Panc1 (cell line): ENCODE data around the gene CFAP300. TPM values are rescaled to one million over a fixed set of nuclear protein-coding genes. Genes with fewer than 3 reads are reported as not detected.
A peak's percentile ranks its signal among the peaks of the same experiment; 100 is the strongest.

Experiments
- ATAC-seq: fragments of 200-7000 bp; cut with Tn5 transposase; 2 replicates; pipeline ENCODE4 v1.9.1; 2020; ENCODE audit warnings: mild to moderate bottlenecking, moderate library complexity
- Bru-seq: library from RNA; stranded (reverse); fragments of 400-500 nt; gene quantifications from one replicate; lab custom pipeline; 2021; lab: Mats Ljungman, UMichigan
- BruChase-seq, 2 experiments: library from RNA; stranded (reverse); fragments of 400-500 nt; gene quantifications; one replicate each; lab custom pipeline; 2021; lab: Mats Ljungman, UMichigan
- BruUV-seq: library from RNA; stranded (reverse); fragments of 400-500 nt; replicated peaks from 2 replicates; lab custom pipeline; 2021; lab: Mats Ljungman, UMichigan
- CTCF ChIA-PET: fragments of 300-600 bp; sonication (Branson Sonifier 250); formaldehyde crosslinking; loops from one replicate; lab custom pipeline; 2022; ENCODE audit warnings: antibody characterized with exemption; lab: Charles Lee
- POLR2A ChIA-PET: fragments of 300-600 bp; sonication (Branson Sonifier 250); formaldehyde crosslinking; loops from one replicate; lab custom pipeline; 2022; ENCODE audit warnings: antibody characterized with exemption; lab: Charles Lee
- DNase-seq: peaks from one replicate; pipeline ENCODE4 v3.0.0-alpha.2; 2010; ENCODE audit warnings: low read depth, low spot score
- H3K27ac ChIP-seq: 2 replicates; pipeline ENCODE4 v1.5.1; 2011; ENCODE audit warnings: mild to moderate bottlenecking, low read length, inconsistent platforms
- H3K27me3 ChIP-seq: fragments of 200-500 bp; sonication (Bioruptor generic); 2 replicates; pipeline ENCODE4 v1.6.0; 2014; ENCODE audit warnings: low read length, inconsistent platforms; ENCODE audit not compliant: control insufficient read depth, insufficient read depth
- H3K36me3 ChIP-seq: fragments of 200-500 bp; sonication (Bioruptor generic); 2 replicates; pipeline ENCODE4 v1.5.1; 2014; ENCODE audit warnings: inconsistent platforms, mild to moderate bottlenecking, low read length, moderate library complexity; ENCODE audit not compliant: control insufficient read depth, insufficient read depth
- H3K4me1 ChIP-seq: 2 replicates; pipeline ENCODE4 v1.5.1; 2011; ENCODE audit warnings: inconsistent platforms, mild to moderate bottlenecking, low read length, moderate library complexity; ENCODE audit not compliant: control insufficient read depth, insufficient read depth
- H3K4me3 ChIP-seq, 2 experiments: 2 replicates each; pipeline ENCODE4 v1.5.1; 2011 to 2012; ENCODE audit warnings: low read depth in 2 of 2, low read length in 2 of 2, mild to moderate bottlenecking in 2 of 2, inconsistent platforms in 1 of 2, moderate library complexity in 1 of 2
- H3K9me3 ChIP-seq: fragments of 200-500 bp; sonication (Bioruptor generic); 2 replicates; pipeline ENCODE4 v1.5.1; 2014; ENCODE audit warnings: low read depth, mild to moderate bottlenecking, inconsistent platforms, low read length, moderate library complexity; ENCODE audit not compliant: control insufficient read depth, insufficient read depth
- CTCF ChIP-seq: fragments of 450-650 bp; IDR thresholded peaks from 2 replicates; pipeline ENCODE4 v1.5.1; 2017; ENCODE audit warnings: mild to moderate bottlenecking
- POLR2AphosphoS5 ChIP-seq: IDR thresholded peaks from 2 replicates; pipeline ENCODE4 v1.6.1; 2012; ENCODE audit warnings: mild to moderate bottlenecking, low read depth, low read length, moderate library complexity
- REST ChIP-seq, 2 experiments: IDR thresholded peaks; 2 replicates each; pipeline ENCODE4 v1.6.1; 2011 to 2012; ENCODE audit warnings: low read depth in 2 of 2, control low read depth in 1 of 2, low read length in 1 of 2, mild to moderate bottlenecking in 1 of 2, moderate library complexity in 1 of 2; ENCODE audit not compliant: insufficient read depth in 1 of 2
- SIN3A ChIP-seq: IDR thresholded peaks from 2 replicates; pipeline ENCODE4 v1.6.1; 2012; ENCODE audit warnings: low read depth, mild to moderate bottlenecking, low read length, moderate library complexity, borderline replicate concordance; ENCODE audit not compliant: insufficient read depth
- TCF7L2 ChIP-seq: IDR thresholded peaks from 2 replicates; pipeline ENCODE4 v1.6.1; 2011; ENCODE audit warnings: mild to moderate bottlenecking, low read depth, low read length, inconsistent platforms
- in situ Hi-C: cut with HindIII; loops from 2 replicates; pipeline ENCODE4 v1.10.0; 2016; ENCODE audit warnings: low sequenced_read_pairs, low pct_unique_long_range_greater_than_20kb
- intact Hi-C: fragments of 100-400 bp; cut with micrococcal nuclease; formaldehyde crosslinking; loops from one replicate; pipeline ENCODE4 v1.10.0; 2022; ENCODE audit not compliant: unreplicated experiment
- long read RNA-seq: library from polyadenylated mRNA; unstranded; transcript quantifications from one replicate; pipeline ENCODE4 v2.0.0, GENCODE V29; 2021; ENCODE audit not compliant: unreplicated experiment
- polyA plus RNA-seq: library from polyadenylated mRNA; unstranded; fragments of >200 nt; gene quantifications from one replicate; pipeline ENCODE4 v1.2.1, GENCODE V29; 2012; ENCODE audit warnings: missing spikeins; ENCODE audit not compliant: insufficient read length
- total RNA-seq: library from RNA; stranded (reverse); gene quantifications from one replicate; pipeline ENCODE4 v1.2.1, GENCODE V29; 2021; ENCODE audit not compliant: unreplicated experiment

The CFAP300 gene
- total RNA-seq: 6.4 TPM
- polyA plus RNA-seq: 4.8 TPM
- Bru-seq, nascent RNA: percentile 52 among the genes with signal in this experiment
- percentile 47 among the genes with signal in this experiment for BruChase-seq, experiment 1, labeled RNA remaining after a 2-hour chase
- percentile 45 among the genes with signal in this experiment for BruChase-seq, experiment 2, labeled RNA remaining after a 6-hour chase
- long read RNA-seq, transcript CFAP300-201 (7 exons, 2,193 nt): major isoform, 5 of 16 reads
- long read RNA-seq, partial matches to known transcripts: 6 of 16 reads
- long read RNA-seq, other reads (novel, unspliced or antisense): 4 of 16 reads

GRCh38 chr11:102047305-102047924, at the start of gene CFAP300:
CFAP300 (plus strand) TSS chr11:102047437; CDS start chr11:102047471, 34 bp downstream.
- H3K9me3 ChIP-seq: no peaks in the 10 kb centered on the region
- peak; percentile 80; the same call in 1 of the 2 replicates for TF ChIP-seq SIN3A
- TF ChIP-seq TCF7L2: no peak
- POLR2A ChIA-PET: interaction anchor here (0.6 to 1.2 kb wide), 4 partner anchors 8 to 126 kb away, joined by 3 to 8 read pairs (median 4); no protein-coding TSS in a partner anchor
- ATAC-seq: peak; percentile 98
- no peaks in the 10 kb centered on the region for H3K36me3 ChIP-seq
- TSS peak; percentile 85 for BruUV-seq
- H3K27ac ChIP-seq: peak within 1 kb of the TSS; percentile 85
- peak within 1 kb of the TSS; percentile 70 to 82 for H3K4me3 ChIP-seq
- CTCF ChIA-PET: interaction anchor here (0.7 kb wide), 1 partner anchor 1348 kb away, joined by 3 read pairs; no protein-coding TSS in a partner anchor
- in situ Hi-C loops: no loop called here
- intact Hi-C loops: no loop called here
- H3K27me3 ChIP-seq: no peaks in the 10 kb centered on the region
- H3K4me1 ChIP-seq: peaks cover 11% of the 10 kb centered on the region
- no peak for DNase-seq

GRCh38 chr11:102001657-102002338, 45.4 kb upstream of the CFAP300 start:
- DNase-seq: no peak
- TF ChIP-seq REST (IDR thresholded peaks at IDR 0.05; ENCODE audit: insufficient read depth in 1 of 2, low read depth in 2 of 2, low read length in 1 of 2) (no peak), TCF7L2 (no peak), SIN3A (no peak), POLR2AphosphoS5 (no peak), CTCF (no peak)
- CTCF ChIA-PET: no interaction called here
- Histone ChIP-seq H3K4me3 (no peak overlapping the region), H3K9me3 (no peaks in the 10 kb centered on the region), H3K27me3 (no peaks in the 10 kb centered on the region), H3K36me3 (no peaks in the 10 kb centered on the region), H3K27ac (no peak overlapping the region), H3K4me1 (no peaks in the 10 kb centered on the region)
- in situ Hi-C loops: no loop called here
- no peak; the same call in 1 of the 2 replicates for ATAC-seq
- intact Hi-C loops: loop anchor here (10.0 kb wide), 1 partner anchor 87 kb away; the partner anchor contains the start of genes ANGPTL5 and CEP126
- POLR2A ChIA-PET: no interaction called here
- no TSS peak for BruUV-seq
